GM12873 (cell line): ENCODE results near the gene MYRFL.

Experiments used
- CTCF ChIP-seq: IDR thresholded peaks from 2 replicates; pipeline ENCODE4 v1.5.1; 2012; ENCODE audit warnings: low read depth, mild to moderate bottlenecking, moderate library complexity, low read length, control low read depth; ENCODE audit not compliant: insufficient read depth; ENCODE audit errors: missing control alignments

Gene MYRFL

GRCh38 chr12:69998922-69999321, 173.9 kb downstream of the MYRFL start:
- no peak for TF ChIP-seq CTCF

DNA sequence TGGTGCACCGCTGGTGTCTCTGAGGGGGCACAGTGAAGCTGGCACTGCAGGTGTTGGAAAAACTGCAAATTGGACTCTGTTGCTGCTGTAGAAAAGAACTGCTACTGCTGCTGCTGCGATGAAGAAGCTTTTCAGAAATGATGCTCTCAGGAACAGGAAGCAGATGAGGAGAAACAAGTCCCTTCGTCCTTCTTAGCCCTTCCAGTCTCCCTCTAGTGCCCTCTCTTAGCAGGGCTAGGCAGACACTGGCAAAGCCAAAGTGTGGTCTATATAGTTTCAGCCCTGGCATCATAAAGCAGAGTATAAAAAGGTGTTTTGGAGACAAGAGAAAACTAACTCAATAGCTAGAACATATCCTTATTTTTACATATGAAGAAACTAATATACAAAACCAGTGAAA, 174.5 kb downstream of the MYRFL start:
- TF ChIP-seq CTCF: no peak

DNA sequence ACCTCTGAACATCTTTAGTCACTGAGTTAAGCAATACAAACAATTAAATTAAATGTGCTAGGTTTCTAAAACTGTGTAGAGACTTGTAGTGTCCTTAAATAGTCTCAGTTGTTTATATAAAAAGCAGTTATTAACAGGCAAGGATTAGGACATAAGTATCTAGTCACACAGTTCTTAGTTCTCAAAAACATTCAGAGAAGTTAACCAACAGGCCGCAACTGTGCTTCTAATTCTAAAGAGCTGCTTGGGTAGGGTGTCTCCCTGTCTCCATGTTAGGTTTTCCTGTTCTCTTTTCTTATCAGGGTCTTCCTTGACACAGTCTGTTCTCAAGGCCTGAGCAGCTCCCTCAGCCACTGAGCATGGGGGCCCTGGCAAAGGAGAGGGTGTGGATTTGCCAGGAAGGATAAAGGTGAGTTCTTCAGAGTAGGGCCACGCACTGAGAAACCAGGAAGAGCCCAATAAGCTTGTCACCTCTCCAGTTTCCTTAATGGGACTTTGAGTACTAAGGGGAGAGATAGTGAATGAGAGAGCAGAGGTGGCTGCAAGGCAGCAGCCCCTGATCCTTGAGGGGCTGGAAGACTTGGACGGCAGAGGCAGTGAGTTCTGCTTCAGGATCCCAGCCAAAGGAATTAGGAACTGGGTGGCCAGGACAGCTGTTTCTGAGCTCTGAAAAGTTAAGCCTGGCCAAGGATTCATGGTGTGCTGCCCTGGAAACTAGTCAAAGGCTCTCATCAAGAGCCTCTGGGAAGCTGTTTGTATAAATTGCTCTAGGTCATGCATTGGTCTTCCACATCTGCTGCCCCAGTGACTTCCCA, 177.3 kb downstream of the MYRFL start:
- no peak for TF ChIP-seq CTCF

- TF ChIP-seq CTCF: no peak
Observed at GRCh38 chr12:70002912-70003255, 177.9 kb downstream of the MYRFL start.

- TF ChIP-seq CTCF: no peak
Observed at GRCh38 chr12:70005864-70006618, 181.0 kb downstream of the MYRFL start.

DNA sequence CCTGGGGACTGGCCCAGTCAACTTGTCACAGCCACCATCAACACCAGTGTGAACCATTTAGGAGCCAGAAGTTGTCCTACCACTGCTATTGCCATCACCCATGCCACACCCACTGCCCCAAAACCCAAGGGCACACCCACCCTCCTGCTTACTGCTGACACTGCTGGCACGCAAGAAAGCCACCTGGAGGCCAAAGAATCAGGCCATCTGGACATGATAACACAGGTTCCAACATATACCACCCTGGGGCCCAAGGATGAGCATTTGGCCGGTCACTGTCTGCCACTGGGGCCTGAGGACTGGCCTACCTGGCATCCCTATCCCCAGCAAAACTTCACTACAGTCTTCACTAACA, 181.6 kb downstream of the MYRFL start:
- TF ChIP-seq CTCF: no peak

DNA sequence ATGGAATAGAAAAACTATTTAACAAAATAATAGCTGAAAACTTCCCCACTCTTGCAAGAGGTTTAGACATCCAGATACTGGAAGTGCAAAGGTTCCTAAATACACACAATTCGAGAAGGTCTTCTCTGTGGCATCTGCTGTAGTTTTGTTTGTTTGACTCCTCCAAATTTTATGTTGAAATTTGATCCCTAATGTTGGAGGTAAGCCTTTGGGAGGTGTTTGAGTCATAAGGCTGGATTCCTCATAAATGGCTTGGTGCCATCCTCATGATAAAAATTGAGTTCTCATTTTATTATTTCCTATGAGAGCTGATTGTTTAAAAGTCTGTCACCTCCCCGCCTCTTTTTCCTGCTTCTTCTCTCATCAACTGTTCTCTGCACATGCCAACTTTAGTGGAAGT, 182.7 kb downstream of the MYRFL start:
- no peak for TF ChIP-seq CTCF
